Measurements from ENCODE around the gene EXOC6B. TPM values are rescaled to one million over a fixed set of nuclear protein-coding genes. Genes with fewer than 3 reads are reported as not detected.

The EXOC6B gene
- total RNA-seq, 2 donors from 2014 or later = 11.7 to 12.9 TPM

GRCh38 chr2:72708236-72708635, 117.6 kb downstream of the EXOC6B start:
- TF ChIP-seq POLR2A (IDR thresholded peaks at IDR 0.05) (no peak), CTCF (IDR thresholded peaks at IDR 0.05) (no peak)
- intact Hi-C loops (cut with DNase I) = no loop called here
- Histone ChIP-seq H3K4me3 (no peak overlapping the region), H3K4me1 (no peaks in the 10 kb centered on the region), H3K27ac (no peak overlapping the region), H3K36me3 (replicated peaks in 1 of 2; ENCODE audit: insufficient read depth in 1 of 2, low read depth in 2 of 2) (no peaks in the 10 kb centered on the region), H3K27me3 (no peaks in the 10 kb centered on the region), H3K9me3 (no peaks in the 10 kb centered on the region)
- ATAC-seq = no peak
- no peak for DNase-seq
- 38 to 41% methylated on average over 1 of the region's 1 CpG for WGBS, 2 donors

GRCh38 chr2:72698300-72698699, 127.5 kb downstream of the EXOC6B start:
- Histone ChIP-seq H3K27me3 (no peaks in the 10 kb centered on the region), H3K36me3 (replicated peaks in 1 of 2; ENCODE audit: insufficient read depth in 1 of 2, low read depth in 2 of 2) (no peaks in the 10 kb centered on the region), H3K4me1 (peaks cover 13% of the 10 kb centered on the region), H3K27ac (no peak overlapping the region), H3K4me3 (no peak overlapping the region), H3K9me3 (no peaks in the 10 kb centered on the region)
- DNase-seq (no peak), ATAC-seq (no peak)
- WGBS, 2 donors = 83 to 86% methylated on average over 3 of the region's 3 CpGs
- intact Hi-C loops (cut with DNase I) = no loop called here
- no peak for TF ChIP-seq CTCF (IDR thresholded peaks at IDR 0.05)
- TF ChIP-seq POLR2A (IDR thresholded peaks at IDR 0.05) = no peak

GRCh38 chr2:72696559-72696958, 129.3 kb downstream of the EXOC6B start:
- intact Hi-C loops (cut with DNase I) = no loop called here
- Histone ChIP-seq H3K36me3 (replicated peaks in 1 of 2; ENCODE audit: insufficient read depth in 1 of 2, low read depth in 2 of 2) (no peaks in the 10 kb centered on the region), H3K4me1 (peaks cover 13% of the 10 kb centered on the region), H3K27me3 (no peaks in the 10 kb centered on the region), H3K4me3 (no peak overlapping the region), H3K9me3 (no peaks in the 10 kb centered on the region), H3K27ac (no peak overlapping the region)
- ATAC-seq (no peak), DNase-seq (no peak)
- 83 to 100% methylated on average over 2 of the region's 2 CpGs for WGBS, 2 donors
- TF ChIP-seq CTCF (IDR thresholded peaks at IDR 0.05) (no peak), POLR2A (IDR thresholded peaks at IDR 0.05) (no peak)

GRCh38 chr2:72695676-72696075, 130.2 kb downstream of the EXOC6B start:
- Histone ChIP-seq H3K4me3 (no peak overlapping the region), H3K27ac (no peak overlapping the region), H3K27me3 (no peaks in the 10 kb centered on the region), H3K4me1 (peaks cover 13% of the 10 kb centered on the region), H3K9me3 (no peaks in the 10 kb centered on the region), H3K36me3 (replicated peaks in 1 of 2; ENCODE audit: insufficient read depth in 1 of 2, low read depth in 2 of 2) (no peaks in the 10 kb centered on the region)
- DNase-seq (no peak), ATAC-seq (no peak)
- WGBS, 2 donors = 54 to 55% methylated on average over 1 of the region's 1 CpG
- no peak for TF ChIP-seq POLR2A (IDR thresholded peaks at IDR 0.05)
- no peak for TF ChIP-seq CTCF (IDR thresholded peaks at IDR 0.05)
- intact Hi-C loops (cut with DNase I) = no loop called here

- no peak overlapping the region for H3K4me3 ChIP-seq
These were observed 130.9 kb downstream of the EXOC6B start for GRCh38 chr2:72694715-72695496.

More at GRCh38 chr2:72694715-72695496, 130.9 kb downstream of the EXOC6B start:
- DNase-seq (peak; percentile 31 to 52 (median 42)), ATAC-seq (peak; percentile 35)
- no peak for TF ChIP-seq POLR2A (IDR thresholded peaks at IDR 0.05)
- TF ChIP-seq CTCF (IDR thresholded peaks at IDR 0.05) = no peak
- Histone ChIP-seq H3K36me3 (replicated peaks in 1 of 2; ENCODE audit: insufficient read depth in 1 of 2, low read depth in 2 of 2) (no peaks in the 10 kb centered on the region), H3K27me3 (no peaks in the 10 kb centered on the region), H3K27ac (no peak overlapping the region), H3K9me3 (no peaks in the 10 kb centered on the region), H3K4me1 (peaks cover 13% of the 10 kb centered on the region)
- intact Hi-C loops (cut with DNase I) = no loop called here
- WGBS, 2 donors = 29 to 30% methylated on average over 9 of the region's 9 CpGs

Data from body of pancreas (tissue), 4 donors.